GM19099 (cell line): ENCODE data around the gene CEACAM18.

Experiments
- POLR2A ChIP-seq: IDR thresholded peaks from 3 replicates; pipeline ENCODE4 v1.6.1; 2011; ENCODE audit warnings: low read depth; ENCODE audit not compliant: insufficient read length; ENCODE audit errors: extremely low read depth

CEACAM18 gene

GRCh38 chr19:51508059-51508733 lies 29.9 kb downstream of the CEACAM18 start:
- TF ChIP-seq POLR2A = no peak

DNA sequence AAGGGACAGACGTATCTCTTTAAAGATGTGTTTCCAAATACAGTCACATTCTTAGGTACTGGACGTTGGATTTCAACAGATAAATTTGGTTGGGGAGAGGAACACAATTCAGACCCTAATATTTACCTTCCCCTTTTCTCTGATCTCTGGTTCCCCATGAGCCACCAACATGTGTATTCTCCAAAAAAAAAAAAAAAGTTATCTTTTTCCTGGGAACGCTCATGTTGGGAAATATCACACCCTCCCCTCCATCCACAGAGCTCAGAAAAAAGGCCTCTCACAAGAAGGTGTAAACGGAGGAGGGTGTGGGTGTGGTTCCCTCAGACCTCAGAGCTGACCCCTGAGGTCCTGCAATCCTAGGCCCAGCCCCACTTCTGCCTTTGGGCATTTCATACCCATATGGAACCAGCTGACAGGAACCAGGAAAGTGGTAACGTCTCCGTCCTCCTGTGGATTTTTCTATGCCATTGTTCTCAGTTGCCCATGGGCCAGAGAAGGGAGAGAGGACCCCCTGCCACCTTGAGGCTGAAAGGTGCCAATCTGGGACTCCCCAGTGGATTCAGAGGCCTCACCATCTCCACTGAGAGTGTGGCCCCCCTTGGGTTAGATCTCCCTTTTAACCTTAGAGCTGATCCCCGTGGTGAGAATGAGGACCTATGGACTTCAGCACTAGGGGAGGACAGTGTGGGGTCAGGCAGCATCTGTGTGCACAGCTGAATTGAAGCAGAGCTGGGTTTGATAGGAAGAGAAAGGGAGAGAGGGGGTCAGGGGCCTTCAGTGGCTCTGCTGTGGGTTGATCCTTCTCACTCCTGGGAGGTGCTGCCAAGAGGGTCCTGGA lies 31.7 kb downstream of the CEACAM18 start:
- TF ChIP-seq POLR2A = no peak

DNA sequence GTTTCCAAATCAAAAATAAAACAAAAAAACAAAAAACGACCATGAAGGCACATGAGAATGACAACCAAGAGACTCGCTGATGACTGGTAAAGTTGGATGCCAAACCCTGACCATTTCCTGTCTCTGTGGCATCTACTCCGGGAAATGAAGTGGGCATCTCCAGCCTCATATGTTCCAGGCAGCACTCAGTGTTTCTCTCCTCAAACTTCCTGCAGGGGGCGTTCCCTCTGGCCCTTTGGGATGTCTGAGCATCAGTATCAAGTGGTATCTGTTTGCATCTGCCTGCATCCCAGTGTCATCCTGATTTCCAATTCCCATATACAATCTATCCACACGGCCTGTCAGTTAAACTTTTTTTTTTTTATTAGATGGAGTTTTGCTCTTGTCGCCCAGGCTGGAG lies 33.0 kb downstream of the CEACAM18 start:
- no peak for TF ChIP-seq POLR2A

- no peak for TF ChIP-seq POLR2A
Observed at GRCh38 chr19:51513968-51514367, 35.6 kb downstream of the CEACAM18 start.

- no peak for TF ChIP-seq POLR2A
Observed at GRCh38 chr19:51514866-51515481, 36.6 kb downstream of the CEACAM18 start.

GRCh38 chr19:51520728-51521127 lies 42.4 kb downstream of the CEACAM18 start:
- TF ChIP-seq POLR2A = no peak

DNA sequence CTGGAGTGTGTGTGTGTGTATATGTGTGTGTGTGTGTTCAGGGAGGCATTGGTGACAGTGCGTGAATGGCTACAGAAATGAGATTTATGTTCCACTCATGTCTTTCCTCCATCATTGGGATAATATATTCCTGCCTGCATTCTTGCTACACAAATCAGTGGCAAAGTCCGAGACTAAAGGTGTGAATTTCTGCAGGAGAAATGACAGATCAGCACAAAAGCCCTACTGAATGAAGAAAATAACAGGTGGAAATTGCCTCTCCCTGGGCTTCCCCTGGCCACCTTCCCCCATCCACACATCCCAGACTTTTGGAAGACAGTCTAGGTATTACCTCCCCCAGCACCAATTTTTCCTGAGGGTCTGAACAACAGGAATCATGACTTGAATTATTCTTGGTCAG lies 43.0 kb downstream of the CEACAM18 start:
- TF ChIP-seq POLR2A = no peak

DNA sequence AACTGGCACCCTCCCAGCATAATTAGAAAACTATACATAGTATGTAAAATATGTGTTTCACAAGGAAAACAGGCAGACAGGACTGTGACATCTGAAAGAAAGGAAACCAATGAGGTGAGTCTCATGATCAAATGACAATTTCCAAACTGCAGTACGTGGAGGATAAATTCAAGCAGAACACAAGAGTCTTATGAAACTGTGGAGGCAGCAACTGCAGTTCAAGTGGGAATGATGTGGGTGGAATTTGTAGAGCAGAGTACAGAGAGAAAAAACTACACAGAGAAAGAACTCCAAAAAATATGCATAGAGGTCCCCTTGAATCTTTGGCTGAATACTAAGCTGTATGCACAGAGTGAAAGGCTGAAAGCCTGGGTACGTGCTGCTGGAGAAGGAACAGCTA lies 43.4 kb downstream of the CEACAM18 start:
- TF ChIP-seq POLR2A = no peak

DNA sequence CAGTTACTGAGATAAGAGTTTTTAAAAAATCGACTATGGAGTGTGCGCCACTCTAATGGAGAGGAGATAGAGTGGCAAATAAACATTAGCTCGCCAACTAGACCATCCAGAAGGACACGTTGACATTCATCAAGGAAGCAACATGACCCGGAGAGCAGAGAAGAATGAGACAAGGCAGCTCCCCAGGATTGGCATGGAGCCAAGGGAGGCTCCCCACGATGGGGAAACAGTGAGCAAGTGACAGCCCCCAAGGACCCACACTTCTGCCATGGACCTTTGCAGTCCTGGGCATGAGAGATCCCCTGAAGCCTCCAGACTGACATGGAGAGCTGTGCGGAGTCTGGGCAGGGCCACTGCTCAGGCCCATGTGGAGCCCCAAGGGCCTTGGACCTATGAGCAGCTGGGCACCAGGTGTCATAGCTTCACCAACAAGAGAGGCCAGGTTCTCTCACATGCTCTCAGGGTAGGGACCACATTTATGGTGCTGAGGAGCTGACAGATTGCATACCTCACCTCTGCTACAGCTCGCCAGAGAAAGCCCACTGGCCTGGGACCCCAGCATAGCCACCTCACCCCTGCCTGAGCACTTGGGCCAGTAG lies 46.4 kb downstream of the CEACAM18 start:
- TF ChIP-seq POLR2A = no peak

DNA sequence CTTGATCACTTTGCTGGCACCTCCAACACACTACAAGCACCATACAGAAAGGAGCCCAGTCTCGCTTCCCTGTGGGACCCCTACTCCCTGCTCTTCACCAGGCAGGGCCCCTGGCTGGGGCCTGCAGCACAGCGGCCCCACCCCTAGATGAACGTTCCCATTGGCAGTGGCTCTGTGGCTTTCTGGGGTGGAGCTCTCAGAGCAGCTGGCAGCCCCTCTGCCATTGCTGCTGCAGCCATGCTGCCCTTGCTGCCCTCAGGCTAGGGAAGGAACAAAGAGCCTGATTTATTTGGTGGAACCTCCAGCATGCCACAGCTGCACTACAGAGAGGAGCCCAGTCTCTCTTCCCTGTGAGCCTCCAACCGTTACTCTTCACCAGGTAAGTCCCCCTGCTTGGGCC lies 47.3 kb downstream of the CEACAM18 start:
- no peak for TF ChIP-seq POLR2A

- TF ChIP-seq POLR2A = no peak
Observed at GRCh38 chr19:51529301-51529700, 51.0 kb downstream of the CEACAM18 start.

DNA sequence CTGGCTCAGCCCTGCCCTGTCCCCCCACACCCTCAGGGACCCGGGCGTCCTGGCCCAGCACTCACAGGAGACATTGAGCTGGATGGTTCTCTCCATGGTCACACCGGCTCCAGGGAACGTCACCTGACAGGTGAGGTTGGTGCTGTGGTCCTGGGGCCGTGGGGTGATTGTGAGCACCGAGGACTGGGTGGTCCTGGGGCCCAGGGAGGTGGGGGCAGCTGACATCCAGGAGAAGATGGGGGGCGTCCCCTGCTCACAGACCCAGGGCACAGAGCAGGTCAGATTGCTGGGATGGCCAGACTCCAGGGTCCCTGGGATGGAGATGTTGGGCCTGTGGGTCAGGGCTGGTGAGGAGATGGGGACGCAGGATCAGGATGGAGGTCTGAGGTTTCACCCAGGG lies 52.3 kb downstream of the CEACAM18 start:
- TF ChIP-seq POLR2A = no peak

- no peak for TF ChIP-seq POLR2A
Observed at GRCh38 chr19:51531349-51532315, 53.3 kb downstream of the CEACAM18 start, which contains the start of gene SIGLEC6. Gene SIGLEC6 (minus strand): TSS chr19:51531670. CDS start chr19:51531648, 22 bp downstream.

- TF ChIP-seq POLR2A = no peak
Observed at GRCh38 chr19:51535535-51535934, 57.2 kb downstream of the CEACAM18 start.
